AG04450 (cell line): ENCODE measurements around the gene PSMD12. TPM values are rescaled to one million over a fixed set of nuclear protein-coding genes. Genes with fewer than 3 reads are reported as not detected.
"Not testable (repeated sequence)": the region's sequence is repeated elsewhere in the genome, so short reads cannot be mapped to it uniquely, and the experiment has no call there.

Experiments
- CTCF ChIA-PET: fragments of 300-600, 350-600 bp; formaldehyde crosslinking; extraction: SDS; loops from one replicate; lab custom pipeline; 2022; ENCODE audit warnings: antibody characterized with exemption, inconsistent platforms; lab: Charles Lee
- POLR2A ChIA-PET: fragments of 350-600 bp; formaldehyde crosslinking; extraction: SDS; loops from one replicate; lab custom pipeline; 2021; ENCODE audit warnings: antibody characterized with exemption, inconsistent platforms; lab: Yijun Ruan, JAX
- DNase-seq: peaks from one replicate; pipeline ENCODE4 v3.0.0-alpha.2; 2011; ENCODE audit warnings: low read depth, low spot score
- H3K27ac ChIP-seq: one replicate; pipeline ENCODE4 v1.5.1; 2012; ENCODE audit warnings: low read depth, low read length, control low read depth
- H3K27me3 ChIP-seq: one replicate; pipeline ENCODE4 v1.6.0; 2012; ENCODE audit warnings: low read length; ENCODE audit not compliant: control insufficient read depth, insufficient read depth
- H3K4me3 ChIP-seq: 2 replicates; pipeline ENCODE4 v1.5.1; 2011; ENCODE audit warnings: mild to moderate bottlenecking, low read depth, low read length, control low read depth
- H3K9me3 ChIP-seq: 2 replicates; pipeline ENCODE4 v1.5.1; 2012; ENCODE audit warnings: low read length; ENCODE audit not compliant: control insufficient read depth, insufficient read depth
- CTCF ChIP-seq: IDR thresholded peaks from 2 replicates; pipeline ENCODE4 v1.5.1; 2011; ENCODE audit warnings: low read depth, low read length, control low read depth, inconsistent platforms
- polyA plus RNA-seq: library from polyadenylated mRNA; depleted of rRNA; stranded (reverse); fragments of >200 nt; gene quantifications from 2 replicates; pipeline ENCODE4 v1.2.3, GENCODE V29; 2011

The PSMD12 gene
- polyA plus RNA-seq, 1 experiment, result 42.1 TPM

GRCh38 chr17:67349420-67349819, 17.0 kb downstream of the PSMD12 start:
- TF ChIP-seq CTCF, result no peak
- H3K27ac ChIP-seq, result no peak overlapping the region
- H3K9me3 ChIP-seq, result no peaks in the 10 kb centered on the region
- DNase-seq, result no peak
- H3K27me3 ChIP-seq, result no peaks in the 10 kb centered on the region
- ChIA-PET CTCF (interaction anchor here (0.6 kb wide), 1 partner anchor 14 kb away, joined by 6 read pairs; no protein-coding TSS in a partner anchor), POLR2A (no interaction called here)
- no peak overlapping the region for H3K4me3 ChIP-seq

- DNase-seq, result no peak
- ChIA-PET POLR2A (no interaction called here), CTCF (no interaction called here)
- no peak overlapping the region for H3K4me3 ChIP-seq
- H3K27me3 ChIP-seq, result no peaks in the 10 kb centered on the region
- no peak for TF ChIP-seq CTCF
- no peak overlapping the region for H3K27ac ChIP-seq
- H3K9me3 ChIP-seq, result no peaks in the 10 kb centered on the region
These were observed 18.6 kb downstream of the PSMD12 start for GRCh38 chr17:67347826-67348225.

GRCh38 chr17:67343237-67343636, 23.1 kb downstream of the PSMD12 start:
- DNase-seq, result no peak
- TF ChIP-seq CTCF, result no peak
- Histone ChIP-seq H3K9me3 (no peaks in the 10 kb centered on the region), H3K27me3 (no peaks in the 10 kb centered on the region), H3K27ac (no peak overlapping the region), H3K4me3 (no peak overlapping the region)
- ChIA-PET POLR2A (no interaction called here), CTCF (no interaction called here)

- H3K4me3 ChIP-seq, H3K27ac ChIP-seq, H3K27me3 ChIP-seq, DNase-seq, POLR2A ChIA-PET, H3K9me3 ChIP-seq: not testable (repeated sequence)
- CTCF ChIA-PET, result interaction anchor here (0.5 to 0.7 kb wide), 3 partner anchors 28 to 47 kb away, joined by 3 to 6 read pairs (median 3); partner anchors contain the start of gene PSMD12
These were observed 28.0 kb downstream of the PSMD12 start for GRCh38 chr17:67338353-67338752.

GRCh38 chr17:67336859-67337258, 29.5 kb downstream of the PSMD12 start:
- ChIA-PET CTCF (no interaction called here), POLR2A (no interaction called here)
- no peak for TF ChIP-seq CTCF
- Histone ChIP-seq H3K4me3 (no peak overlapping the region), H3K9me3 (no peaks in the 10 kb centered on the region), H3K27ac (no peak overlapping the region), H3K27me3 (no peaks in the 10 kb centered on the region)
- DNase-seq, result no peak
